Right ventricle myocardium superior (tissue), 1 donor: ENCODE data around the gene ALDH9A1. TPM values are rescaled to one million over a fixed set of nuclear protein-coding genes. Genes with fewer than 3 reads are reported as not detected.
"Not testable (repeated sequence)": the region's sequence is repeated elsewhere in the genome, so short reads cannot be mapped to it uniquely, and the experiment has no call there.

Experiments used
- ATAC-seq: fragments of 200-7000 bp; cut with Tn5 transposase; one replicate; pipeline ENCODE4 v1.9.1; 2020; ENCODE audit warnings: mild to moderate bottlenecking; ENCODE audit not compliant: poor library complexity
- DNase-seq: peaks from one replicate; pipeline ENCODE4 v3.0.0-alpha.2; 2020
- intact Hi-C: fragments of 100-400 bp; cut with DNase I; formaldehyde crosslinking; loops from one replicate; pipeline ENCODE4 v1.11.2; 2022
- long read RNA-seq: library from polyadenylated mRNA; unstranded; transcript quantifications from one replicate; pipeline ENCODE4 v2.0.0, GENCODE V29; 2021
- total RNA-seq: library from RNA; stranded (reverse); fragmentation: NEBNext Ultra II Directional; extraction: Animal tissue kit (Norgen Biotek cat#: 25700); gene quantifications from one replicate; pipeline ENCODE4 v1.2.1, GENCODE V29; 2021
- donor health status: DM: no; HTN: yes; CAD: no; lungs with severe emphysema.

ALDH9A1 gene
- 54.7 TPM for total RNA-seq
- long read RNA-seq, transcript ALDH9A1-201 (11 exons, 2,696 nt) = major isoform, 246 of 256 reads
- long read RNA-seq, partial matches to known transcripts = 5 of 256 reads
- long read RNA-seq, other reads (novel, unspliced or antisense) = 5 of 256 reads

- DNase-seq = peak; percentile 95
- ATAC-seq = peak; percentile 97
- intact Hi-C loops = no loop called here
Measured at GRCh38 chr1:165697881-165698760, at the start of gene ALDH9A1. Gene ALDH9A1, minus strand, starts transcription at chr1:165698562. Its CDS starts 4 bp downstream, at chr1:165698558.

- intact Hi-C loops = no loop called here
- ATAC-seq = no peak
- no peak for DNase-seq
Measured at GRCh38 chr1:165747632-165748447, 49.5 kb upstream of the ALDH9A1 start.

GRCh38 chr1:165744913-165745312, 46.6 kb upstream of the ALDH9A1 start:
- ATAC-seq, intact Hi-C loops, DNase-seq: not testable (repeated sequence)

GRCh38 chr1:165742194-165742593, 43.8 kb upstream of the ALDH9A1 start:
- ATAC-seq (no peak), DNase-seq (no peak)
- intact Hi-C loops = no loop called here

GRCh38 chr1:165738794-165739193, 40.4 kb upstream of the ALDH9A1 start:
- DNase-seq (no peak), ATAC-seq (no peak)
- intact Hi-C loops = no loop called here

GRCh38 chr1:165737196-165737595, 38.8 kb upstream of the ALDH9A1 start:
- DNase-seq (no peak), ATAC-seq (no peak)
- intact Hi-C loops = no loop called here

GRCh38 chr1:165734906-165735305, 36.5 kb upstream of the ALDH9A1 start:
- intact Hi-C loops = no loop called here
- no peak for ATAC-seq

GRCh38 chr1:165726841-165727240, 28.5 kb upstream of the ALDH9A1 start:
- ATAC-seq (no peak), DNase-seq (no peak)
- intact Hi-C loops = no loop called here

More at GRCh38 chr1:165734906-165735305, 36.5 kb upstream of the ALDH9A1 start:
- DNase-seq = no peak

GRCh38 chr1:165726169-165726568, 27.8 kb upstream of the ALDH9A1 start:
- DNase-seq = no peak
- no peak for ATAC-seq
- intact Hi-C loops = no loop called here

- ATAC-seq = no peak
- DNase-seq = no peak
- intact Hi-C loops = loop anchor here (5.0 kb wide), 1 partner anchor 194 kb away; no protein-coding TSS in a partner anchor
Measured at GRCh38 chr1:165717918-165718515, 19.7 kb upstream of the ALDH9A1 start.

GRCh38 chr1:165716265-165717051, 18.1 kb upstream of the ALDH9A1 start:
- intact Hi-C loops = loop anchor here (5.0 kb wide), 1 partner anchor 196 kb away; no protein-coding TSS in a partner anchor
- DNase-seq, ATAC-seq: not testable (repeated sequence)

GRCh38 chr1:165712764-165713163, 14.4 kb upstream of the ALDH9A1 start:
- no peak for ATAC-seq
- intact Hi-C loops = no loop called here
- no peak for DNase-seq

- DNase-seq = no peak
- intact Hi-C loops = loop anchor here (10.0 kb wide), 1 partner anchor 93 kb away; no protein-coding TSS in a partner anchor
- ATAC-seq = no peak
Measured at GRCh38 chr1:165707984-165708706, 9.8 kb upstream of the ALDH9A1 start.

GRCh38 chr1:165703648-165704047, 5.3 kb upstream of the ALDH9A1 start:
- ATAC-seq (no peak), DNase-seq (no peak)
- intact Hi-C loops = loop anchor here (10.0 kb wide), 1 partner anchor 89 kb away; no protein-coding TSS in a partner anchor

GRCh38 chr1:165701922-165702321, 3.6 kb upstream of the ALDH9A1 start:
- intact Hi-C loops = loop anchor here (10.0 kb wide), 1 partner anchor 87 kb away; no protein-coding TSS in a partner anchor
- ATAC-seq, DNase-seq: not testable (repeated sequence)

- ATAC-seq (no peak), DNase-seq (no peak)
- intact Hi-C loops = no loop called here
Measured at GRCh38 chr1:165699577-165699976, 1.2 kb upstream of the ALDH9A1 start.

GRCh38 chr1:165698761-165699052, 345 bp upstream of the ALDH9A1 start:
- ATAC-seq (no peak), DNase-seq (no peak)
- intact Hi-C loops = no loop called here
